Measurements from ENCODE around the gene RCSD1. TPM values are rescaled to one million over a fixed set of nuclear protein-coding genes. Genes with fewer than 3 reads are reported as not detected.
"Not testable (repeated sequence)": the region's sequence is repeated elsewhere in the genome, so short reads cannot be mapped to it uniquely, and the experiment has no call there.

Gene RCSD1
- total and polyA plus RNA-seq, 2 experiments from 2014 or later = 0.77 to 0.80 TPM

DNA sequence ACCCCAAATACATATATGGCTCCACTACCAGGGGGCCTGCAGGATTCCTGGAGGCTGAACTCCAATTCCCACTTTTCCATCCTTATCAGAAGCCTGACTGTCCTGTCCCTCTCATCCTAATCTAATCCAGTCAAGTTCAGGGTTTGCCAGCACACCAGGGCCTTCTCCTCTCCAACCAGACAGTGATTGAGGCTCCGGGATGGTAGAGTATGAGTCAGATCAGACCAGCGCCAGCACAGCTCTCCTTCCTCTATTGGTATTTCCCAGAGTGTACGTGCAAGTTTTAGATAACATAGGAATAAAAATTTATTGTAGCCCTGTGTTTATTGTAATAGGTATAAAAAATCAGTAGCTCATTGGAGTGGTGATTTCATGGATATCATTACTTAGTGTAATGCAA is 24.5 kb upstream of the RCSD1 start:
- Histone ChIP-seq H3K4me3 (no peak overlapping the region), H3K9me3 (ENCODE audit: low read depth) (no peaks in the 10 kb centered on the region), H2AFZ (no peak overlapping the region), H3K4me1 (ENCODE audit: insufficient read depth) (peaks cover 9% of the 10 kb centered on the region), H3K9me2 (replicated peaks; ENCODE audit: insufficient read depth) (no peaks in the 10 kb centered on the region), H4K20me1 (ENCODE audit: insufficient read depth, poor library complexity, severe bottlenecking) (no peaks in the 10 kb centered on the region), H3K27me3 (no peaks in the 10 kb centered on the region), H3K4me2 (no peak overlapping the region), H3K79me2 (no peaks in the 10 kb centered on the region), H3K36me3 (replicated peaks; ENCODE audit: insufficient read depth, low read depth) (no peaks in the 10 kb centered on the region), H3K27ac (no peak overlapping the region)
- DNase-seq (ENCODE audit: low spot score) = no peak
- TF ChIP-seq EZH2 (IDR thresholded peaks at IDR 0.05; ENCODE audit: borderline replicate concordance) = no peak
- no peak for TF ChIP-seq EZH2phosphoT487 (IDR thresholded peaks at IDR 0.05; ENCODE audit: low read depth, severe bottlenecking, unreplicated experiment)
- TF ChIP-seq, protein P1, sequence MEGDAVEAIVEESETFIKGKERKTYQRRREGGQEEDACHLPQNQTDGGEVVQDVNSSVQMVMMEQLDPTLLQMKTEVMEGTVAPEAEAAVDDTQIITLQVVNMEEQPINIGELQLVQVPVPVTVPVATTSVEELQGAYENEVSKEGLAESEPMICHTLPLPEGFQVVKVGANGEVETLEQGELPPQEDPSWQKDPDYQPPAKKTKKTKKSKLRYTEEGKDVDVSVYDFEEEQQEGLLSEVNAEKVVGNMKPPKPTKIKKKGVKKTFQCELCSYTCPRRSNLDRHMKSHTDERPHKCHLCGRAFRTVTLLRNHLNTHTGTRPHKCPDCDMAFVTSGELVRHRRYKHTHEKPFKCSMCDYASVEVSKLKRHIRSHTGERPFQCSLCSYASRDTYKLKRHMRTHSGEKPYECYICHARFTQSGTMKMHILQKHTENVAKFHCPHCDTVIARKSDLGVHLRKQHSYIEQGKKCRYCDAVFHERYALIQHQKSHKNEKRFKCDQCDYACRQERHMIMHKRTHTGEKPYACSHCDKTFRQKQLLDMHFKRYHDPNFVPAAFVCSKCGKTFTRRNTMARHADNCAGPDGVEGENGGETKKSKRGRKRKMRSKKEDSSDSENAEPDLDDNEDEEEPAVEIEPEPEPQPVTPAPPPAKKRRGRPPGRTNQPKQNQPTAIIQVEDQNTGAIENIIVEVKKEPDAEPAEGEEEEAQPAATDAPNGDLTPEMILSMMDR (IDR thresholded peaks at IDR 0.05; ENCODE audit: poor library complexity) = no peak
- WGBS (ENCODE audit: low lambda C conversion rate, missing lambda C conversion rate) = 78% methylated on average over 3 of the region's 3 CpGs

DNA sequence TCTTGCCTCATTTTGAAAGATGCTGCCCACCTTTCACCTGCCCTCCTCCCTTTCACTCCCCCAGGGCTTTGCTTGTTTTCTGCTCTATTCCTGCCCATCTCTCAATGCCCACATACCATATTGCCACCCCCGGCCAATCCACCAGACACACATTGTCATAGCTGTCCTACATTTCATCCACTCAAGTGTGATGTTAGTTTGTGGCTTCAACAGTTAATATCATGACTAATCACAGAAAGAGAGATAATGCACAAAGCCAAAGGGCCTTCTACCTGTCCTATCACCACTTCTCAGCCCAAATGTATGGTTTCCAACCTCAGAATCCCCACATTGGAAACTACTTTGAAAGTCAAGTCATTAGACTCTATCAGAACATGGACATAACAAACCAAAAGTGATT is 18.0 kb upstream of the RCSD1 start:
- H3K9me3 ChIP-seq (ENCODE audit: low read depth) = peaks cover 5% of the 10 kb centered on the region
- no peak overlapping the region for H3K4me2 ChIP-seq
- no peak for DNase-seq (ENCODE audit: low spot score)
- 94% methylated on average over 1 of the region's 1 CpG for WGBS (ENCODE audit: low lambda C conversion rate, missing lambda C conversion rate)
- no peaks in the 10 kb centered on the region for H3K27me3 ChIP-seq
- no peak overlapping the region for H3K4me3 ChIP-seq
- H3K9me2 ChIP-seq (replicated peaks; ENCODE audit: insufficient read depth) = no peaks in the 10 kb centered on the region
- no peak for TF ChIP-seq EZH2phosphoT487 (IDR thresholded peaks at IDR 0.05; ENCODE audit: low read depth, severe bottlenecking, unreplicated experiment)
- TF ChIP-seq, protein P1 (IDR thresholded peaks at IDR 0.05; ENCODE audit: poor library complexity) = no peak
- no peak for TF ChIP-seq EZH2 (IDR thresholded peaks at IDR 0.05; ENCODE audit: borderline replicate concordance)
- no peaks in the 10 kb centered on the region for H4K20me1 ChIP-seq (ENCODE audit: insufficient read depth, poor library complexity, severe bottlenecking)
- no peaks in the 10 kb centered on the region for H3K4me1 ChIP-seq (ENCODE audit: insufficient read depth)
- no peak overlapping the region for H3K27ac ChIP-seq
- H2AFZ ChIP-seq = no peak overlapping the region
- H3K36me3 ChIP-seq (replicated peaks; ENCODE audit: insufficient read depth, low read depth) = no peaks in the 10 kb centered on the region
- H3K79me2 ChIP-seq = no peaks in the 10 kb centered on the region

- H3K9me3 ChIP-seq (ENCODE audit: low read depth) = peaks cover 5% of the 10 kb centered on the region
- DNase-seq (ENCODE audit: low spot score) = no peak
- no peaks in the 10 kb centered on the region for H3K4me1 ChIP-seq (ENCODE audit: insufficient read depth)
- H3K4me3 ChIP-seq = no peak overlapping the region
- no peaks in the 10 kb centered on the region for H3K27me3 ChIP-seq
- H3K27ac ChIP-seq = no peak overlapping the region
- H3K9me2 ChIP-seq (replicated peaks; ENCODE audit: insufficient read depth) = no peaks in the 10 kb centered on the region
- no peaks in the 10 kb centered on the region for H3K36me3 ChIP-seq (replicated peaks; ENCODE audit: insufficient read depth, low read depth)
- H2AFZ ChIP-seq = no peak overlapping the region
- H4K20me1 ChIP-seq (ENCODE audit: insufficient read depth, poor library complexity, severe bottlenecking) = no peaks in the 10 kb centered on the region
- TF ChIP-seq EZH2phosphoT487 (IDR thresholded peaks at IDR 0.05; ENCODE audit: low read depth, severe bottlenecking, unreplicated experiment) (no peak), EZH2 (IDR thresholded peaks at IDR 0.05; ENCODE audit: borderline replicate concordance) (no peak)
- TF ChIP-seq, protein P1 (IDR thresholded peaks at IDR 0.05; ENCODE audit: poor library complexity) = no peak
- H3K4me2 ChIP-seq = no peak overlapping the region
- no peaks in the 10 kb centered on the region for H3K79me2 ChIP-seq
- WGBS (ENCODE audit: low lambda C conversion rate, missing lambda C conversion rate) = 94% methylated on average over 2 of the region's 2 CpGs
These were observed 17.2 kb upstream of the RCSD1 start for GRCh38 chr1:167612587-167613385.

- not testable (repeated sequence) for H3K27ac ChIP-seq; H2AFZ ChIP-seq; H3K36me3 ChIP-seq (replicated peaks; ENCODE audit: insufficient read depth, low read depth); DNase-seq (ENCODE audit: low spot score); H3K4me3 ChIP-seq; H3K9me3 ChIP-seq (ENCODE audit: low read depth); H3K79me2 ChIP-seq; H3K4me2 ChIP-seq; H3K27me3 ChIP-seq; H4K20me1 ChIP-seq (ENCODE audit: insufficient read depth, poor library complexity, severe bottlenecking); H3K4me1 ChIP-seq (ENCODE audit: insufficient read depth); H3K9me2 ChIP-seq (replicated peaks; ENCODE audit: insufficient read depth)
- WGBS (ENCODE audit: low lambda C conversion rate, missing lambda C conversion rate) = 92% methylated on average over 1 of the region's 2 CpGs
These were observed 16.0 kb upstream of the RCSD1 start for GRCh38 chr1:167613984-167614383.

Data from hepatocyte (in vitro differentiated cells).